ES-I3 (cell line): Measurements from ENCODE around the gene PTPRH.

Experiments used
- H3K36me3 ChIP-seq: 2 replicates; pipeline ENCODE4 v1.6.1; 2013; ENCODE audit warnings: mild to moderate bottlenecking, low read length, control low read depth, moderate library complexity; ENCODE audit not compliant: insufficient read depth
- H3K4me1 ChIP-seq: 2 replicates; pipeline ENCODE4 v1.6.1; 2013; ENCODE audit warnings: mild to moderate bottlenecking, control low read depth, low read length; ENCODE audit not compliant: insufficient read depth
- H3K9ac ChIP-seq: 2 replicates; pipeline ENCODE4 v1.6.1; 2013; ENCODE audit warnings: low read depth, mild to moderate bottlenecking, low read length, moderate library complexity
- H3K9me3 ChIP-seq: 2 replicates; pipeline ENCODE4 v1.6.1; 2013; ENCODE audit warnings: mild to moderate bottlenecking, low read length, moderate library complexity; ENCODE audit not compliant: control insufficient read depth, insufficient read depth

PTPRH gene, protein sequence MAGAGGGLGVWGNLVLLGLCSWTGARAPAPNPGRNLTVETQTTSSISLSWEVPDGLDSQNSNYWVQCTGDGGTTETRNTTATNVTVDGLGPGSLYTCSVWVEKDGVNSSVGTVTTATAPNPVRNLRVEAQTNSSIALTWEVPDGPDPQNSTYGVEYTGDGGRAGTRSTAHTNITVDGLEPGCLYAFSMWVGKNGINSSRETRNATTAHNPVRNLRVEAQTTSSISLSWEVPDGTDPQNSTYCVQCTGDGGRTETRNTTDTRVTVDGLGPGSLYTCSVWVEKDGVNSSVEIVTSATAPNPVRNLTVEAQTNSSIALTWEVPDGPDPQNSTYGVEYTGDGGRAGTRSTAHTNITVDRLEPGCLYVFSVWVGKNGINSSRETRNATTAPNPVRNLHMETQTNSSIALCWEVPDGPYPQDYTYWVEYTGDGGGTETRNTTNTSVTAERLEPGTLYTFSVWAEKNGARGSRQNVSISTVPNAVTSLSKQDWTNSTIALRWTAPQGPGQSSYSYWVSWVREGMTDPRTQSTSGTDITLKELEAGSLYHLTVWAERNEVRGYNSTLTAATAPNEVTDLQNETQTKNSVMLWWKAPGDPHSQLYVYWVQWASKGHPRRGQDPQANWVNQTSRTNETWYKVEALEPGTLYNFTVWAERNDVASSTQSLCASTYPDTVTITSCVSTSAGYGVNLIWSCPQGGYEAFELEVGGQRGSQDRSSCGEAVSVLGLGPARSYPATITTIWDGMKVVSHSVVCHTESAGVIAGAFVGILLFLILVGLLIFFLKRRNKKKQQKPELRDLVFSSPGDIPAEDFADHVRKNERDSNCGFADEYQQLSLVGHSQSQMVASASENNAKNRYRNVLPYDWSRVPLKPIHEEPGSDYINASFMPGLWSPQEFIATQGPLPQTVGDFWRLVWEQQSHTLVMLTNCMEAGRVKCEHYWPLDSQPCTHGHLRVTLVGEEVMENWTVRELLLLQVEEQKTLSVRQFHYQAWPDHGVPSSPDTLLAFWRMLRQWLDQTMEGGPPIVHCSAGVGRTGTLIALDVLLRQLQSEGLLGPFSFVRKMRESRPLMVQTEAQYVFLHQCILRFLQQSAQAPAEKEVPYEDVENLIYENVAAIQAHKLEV

GRCh38 chr19:55208880-55209692, at the start of gene PTPRH:
PTPRH (minus strand) TSS chr19:55209501; CDS start chr19:55209433, 68 bp downstream.
- H3K9ac ChIP-seq, result no peak within 1 kb of the TSS

GRCh38 chr19:55258476-55258827, 49.2 kb upstream of the PTPRH start:
- Histone ChIP-seq H3K9me3 (no peaks in the 10 kb centered on the region), H3K4me1 (peaks cover 25% of the 10 kb centered on the region), H3K9ac (peak overlapping the region; percentile 89), H3K36me3 (no peaks in the 10 kb centered on the region)

More at GRCh38 chr19:55208880-55209692, at the start of gene PTPRH:
- Histone ChIP-seq H3K4me1 (peaks cover 6% of the 10 kb centered on the region; the same call in 1 of the 2 replicates), H3K36me3 (no peaks in the 10 kb centered on the region), H3K9me3 (peaks cover 6% of the 10 kb centered on the region)

DNA sequence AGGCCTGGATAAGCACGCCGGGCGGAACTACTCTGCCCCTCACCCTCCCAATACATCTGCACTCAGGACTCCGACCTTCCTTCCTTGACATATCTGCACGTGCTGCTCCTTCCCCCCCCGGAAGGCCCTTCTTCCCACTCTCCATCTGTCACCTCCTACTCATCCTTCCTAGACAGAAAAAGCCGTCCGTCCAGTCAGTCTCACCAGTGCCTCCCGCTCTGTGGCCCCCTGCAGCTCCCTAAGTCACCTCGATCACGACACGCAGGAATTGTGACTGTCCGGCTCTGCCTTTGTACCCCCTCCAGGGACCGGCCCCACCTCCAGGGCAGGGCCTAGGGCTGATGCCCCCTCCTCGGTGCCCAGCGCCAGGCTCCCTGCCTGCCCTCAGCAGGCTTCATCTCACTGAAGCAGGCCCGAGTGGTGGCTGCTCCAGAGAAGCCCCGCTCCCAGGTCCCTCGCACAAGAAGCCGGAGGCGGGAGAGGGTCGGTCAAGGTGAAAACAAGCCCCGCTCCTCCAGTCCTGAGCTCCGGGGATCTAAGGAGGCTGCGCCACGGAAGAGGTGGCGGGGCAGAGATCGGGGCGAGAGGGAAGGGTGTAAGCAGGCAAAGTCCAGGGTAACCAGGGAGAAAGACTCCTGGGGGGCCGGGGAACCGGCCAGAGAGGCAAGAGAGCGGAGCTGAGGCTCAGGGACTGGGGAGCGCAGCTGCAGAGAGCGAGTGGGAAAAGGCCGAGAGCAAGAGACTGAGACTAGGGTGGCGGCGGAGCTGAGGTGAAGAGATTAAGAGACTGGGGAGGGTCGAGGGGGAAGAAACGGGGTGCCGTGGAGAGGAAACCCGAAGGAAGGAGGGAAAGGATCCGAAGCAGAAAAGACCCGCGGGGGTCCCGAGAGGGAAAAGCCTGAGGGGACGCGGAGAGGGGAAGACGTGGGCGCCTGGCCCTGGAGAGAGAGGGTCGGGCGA, 48.4 kb upstream of the PTPRH start:
- H3K4me1 ChIP-seq, result peaks cover 25% of the 10 kb centered on the region
- H3K9ac ChIP-seq, result peak overlapping the region; percentile 89
- H3K9me3 ChIP-seq, result no peaks in the 10 kb centered on the region
- no peaks in the 10 kb centered on the region for H3K36me3 ChIP-seq

DNA sequence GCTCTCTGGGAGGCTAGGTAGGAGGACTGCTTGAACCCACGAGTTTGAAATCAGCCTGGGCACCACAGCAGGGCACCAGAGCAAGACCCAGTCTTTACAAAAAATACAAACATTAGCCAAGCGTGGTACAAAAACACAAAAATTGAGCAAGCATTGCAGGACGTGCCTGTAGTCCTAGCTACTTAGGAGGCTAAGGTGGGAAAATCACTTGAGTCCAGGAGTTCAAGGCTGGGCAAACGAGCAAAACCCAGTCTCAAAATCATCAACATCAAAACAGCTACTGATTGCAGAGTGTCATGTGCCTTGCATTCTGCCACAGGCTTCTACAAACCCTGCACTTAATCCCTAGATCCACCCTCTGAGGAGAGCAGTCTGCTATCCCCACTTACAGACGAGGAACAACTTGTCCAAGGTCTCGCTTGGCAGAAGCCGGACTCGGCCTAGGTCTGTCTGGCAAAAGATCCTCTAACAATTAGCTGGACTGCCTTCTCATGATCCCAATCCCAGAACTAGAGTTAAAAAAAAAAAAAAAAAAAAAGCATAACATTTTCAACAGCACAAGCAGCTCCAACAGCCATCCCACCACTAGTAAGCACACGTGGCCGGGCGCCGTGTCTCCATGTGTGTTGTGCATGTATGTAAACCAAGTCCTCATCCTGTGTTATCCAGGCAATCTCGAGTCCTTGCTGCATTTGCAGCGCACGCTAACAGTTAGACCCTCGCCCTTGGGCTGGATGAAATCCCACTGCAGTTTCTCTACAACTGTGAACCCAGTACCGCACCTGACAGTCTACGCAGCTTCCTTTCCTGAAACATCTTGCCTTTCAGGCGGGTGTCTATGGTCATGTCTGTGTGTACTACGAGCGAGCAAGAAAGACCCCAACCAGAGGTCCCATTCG, 47.5 kb upstream of the PTPRH start:
- H3K9ac ChIP-seq, result peak overlapping the region; percentile 89; the same call in 1 of the 2 replicates
- no peaks in the 10 kb centered on the region for H3K36me3 ChIP-seq
- H3K9me3 ChIP-seq, result no peaks in the 10 kb centered on the region
- peaks cover 26% of the 10 kb centered on the region for H3K4me1 ChIP-seq

GRCh38 chr19:55255618-55256423, 46.5 kb upstream of the PTPRH start:
- Histone ChIP-seq H3K36me3 (no peaks in the 10 kb centered on the region), H3K9ac (no peak overlapping the region), H3K9me3 (no peaks in the 10 kb centered on the region), H3K4me1 (peaks cover 33% of the 10 kb centered on the region)

GRCh38 chr19:55254625-55254977, 45.3 kb upstream of the PTPRH start:
- Histone ChIP-seq H3K9me3 (no peaks in the 10 kb centered on the region), H3K9ac (no peak overlapping the region), H3K4me1 (peaks cover 29% of the 10 kb centered on the region), H3K36me3 (no peaks in the 10 kb centered on the region; the same call in 1 of the 2 replicates)

DNA sequence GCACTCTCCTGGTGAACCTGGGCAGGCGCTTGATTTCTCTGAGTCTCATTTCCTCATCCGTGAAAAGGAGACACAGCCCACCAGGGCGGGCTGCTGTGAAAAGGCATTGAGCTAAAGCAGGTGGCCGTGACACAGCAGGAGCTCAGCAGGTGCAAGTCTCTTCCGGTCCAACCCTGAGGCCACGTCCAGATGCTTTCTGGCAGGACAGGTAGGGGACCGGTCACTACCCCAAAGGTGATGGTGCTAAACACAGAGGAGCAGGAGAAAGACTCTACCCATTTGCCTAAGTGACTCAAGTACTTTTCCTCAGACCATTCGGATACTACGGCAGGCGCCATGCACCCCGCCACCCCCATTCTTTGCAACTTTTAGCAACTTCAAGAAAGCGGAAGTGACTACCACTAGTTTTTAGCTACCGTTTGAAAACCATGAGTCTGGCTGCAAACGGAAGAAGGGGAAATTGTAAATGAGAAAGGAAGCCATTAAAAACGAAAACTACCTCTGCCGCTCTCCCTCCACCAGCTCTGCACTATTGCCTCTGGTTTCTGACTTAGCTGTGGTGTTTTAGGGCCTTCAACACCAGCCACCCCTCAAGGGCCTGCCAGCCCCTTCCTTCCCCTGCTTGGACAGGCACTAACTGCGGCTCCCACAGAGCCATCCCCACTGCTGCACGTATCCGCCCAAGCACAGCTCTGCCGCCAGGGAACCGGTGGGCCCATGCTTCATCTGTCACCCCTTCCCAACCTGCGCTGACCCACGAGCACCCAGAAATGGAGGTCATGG, 44.7 kb upstream of the PTPRH start:
- Histone ChIP-seq H3K36me3 (no peaks in the 10 kb centered on the region; the same call in 1 of the 2 replicates), H3K9ac (no peak overlapping the region), H3K9me3 (no peaks in the 10 kb centered on the region), H3K4me1 (peaks cover 29% of the 10 kb centered on the region)

GRCh38 chr19:55252760-55253663, 43.7 kb upstream of the PTPRH start:
- no peaks in the 10 kb centered on the region; the same call in 1 of the 2 replicates for H3K36me3 ChIP-seq
- peaks cover 29% of the 10 kb centered on the region for H3K4me1 ChIP-seq
- no peak overlapping the region for H3K9ac ChIP-seq
- H3K9me3 ChIP-seq, result no peaks in the 10 kb centered on the region

DNA sequence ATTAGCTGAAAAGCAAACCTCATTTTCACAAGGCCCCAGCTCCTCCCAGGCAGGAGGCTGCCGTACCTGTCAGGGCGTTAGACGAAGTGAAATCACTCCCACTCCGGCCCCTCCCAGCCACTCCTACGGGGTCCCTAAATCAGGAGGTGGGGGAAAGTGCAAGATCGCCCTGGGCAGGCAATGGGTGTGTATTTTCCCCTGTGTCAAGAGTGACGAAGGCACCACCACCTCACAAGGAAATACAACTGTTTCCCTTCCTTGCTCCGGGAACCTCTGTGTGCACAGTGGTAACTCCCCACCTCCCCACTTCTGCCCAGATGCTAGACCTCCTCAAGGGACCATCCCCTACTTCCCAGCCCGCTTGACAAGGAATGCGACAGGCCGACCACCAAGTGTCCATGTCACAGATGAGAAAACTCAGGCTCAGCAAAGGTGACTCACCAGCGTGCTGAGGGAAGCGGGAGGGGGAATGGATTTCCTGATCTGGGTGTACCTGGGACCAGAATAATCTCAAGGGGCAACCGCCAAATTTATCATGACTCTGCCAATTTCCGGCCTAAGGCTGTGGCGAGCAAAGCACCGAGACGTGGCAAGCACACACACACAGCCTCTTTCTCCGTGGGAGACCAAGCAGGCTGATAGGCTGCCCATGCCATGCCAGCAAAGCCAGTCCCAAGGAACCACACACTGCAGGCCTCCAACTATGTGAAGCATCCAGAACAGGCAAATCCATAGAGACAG, 42.2 kb upstream of the PTPRH start:
- no peaks in the 10 kb centered on the region; the same call in 1 of the 2 replicates for H3K36me3 ChIP-seq
- H3K4me1 ChIP-seq, result peaks cover 25% of the 10 kb centered on the region
- H3K9me3 ChIP-seq, result no peaks in the 10 kb centered on the region
- H3K9ac ChIP-seq, result no peak overlapping the region
